PC-3 (cell line): ENCODE data around the gene PTPN12. TPM values are rescaled to one million over a fixed set of nuclear protein-coding genes. Genes with fewer than 3 reads are reported as not detected.

Experiments
- ATAC-seq: fragments of 200-7000 bp; cut with Tn5 transposase; 2 replicates; pipeline ENCODE4 v1.9.1; 2020; ENCODE audit warnings: mild to moderate bottlenecking, moderate library complexity
- BruUV-seq: library from RNA; stranded (reverse); fragments of 400-500 nt; replicated peaks from 2 replicates; lab custom pipeline; 2021; lab: Mats Ljungman, UMichigan
- CTCF ChIA-PET: fragments of 300-600 bp; sonication (Branson Sonifier 250); formaldehyde crosslinking; loops from one replicate; lab custom pipeline; 2022; ENCODE audit warnings: antibody characterized with exemption; lab: Charles Lee
- POLR2A ChIA-PET: fragments of 300-600 bp; sonication (Branson Sonifier 250); formaldehyde crosslinking; loops from one replicate; lab custom pipeline; 2022; ENCODE audit warnings: antibody characterized with exemption; ENCODE audit not compliant: unreplicated experiment; lab: Charles Lee
- DNase-seq: peaks from one replicate; pipeline ENCODE4 v3.0.0-alpha.2; 2015
- H2AFZ ChIP-seq: fragments of 300-600 bp; sonication (generic); 2 replicates; pipeline ENCODE4 v1.6.0; 2016; ENCODE audit warnings: antibody characterized with exemption, low read length
- H3F3A ChIP-seq: fragments of 300-600 bp; sonication (generic); one replicate; pipeline ENCODE4 v1.6.0; 2017; ENCODE audit warnings: antibody characterized with exemption, low read length, control low read depth, mild to moderate bottlenecking; ENCODE audit not compliant: unreplicated experiment
- H3K27ac ChIP-seq: fragments of 300-600 bp; sonication (generic); 2 replicates; pipeline ENCODE4 v1.5.1; 2016; ENCODE audit warnings: mild to moderate bottlenecking, low read length
- H3K27me3 ChIP-seq: fragments of 300-600 bp; sonication (generic); 2 replicates; pipeline ENCODE4 v1.6.1; 2016; ENCODE audit warnings: low read length, mixed read lengths
- H3K36me3 ChIP-seq: fragments of 300-600 bp; sonication (generic); 2 replicates; pipeline ENCODE4 v1.6.1; 2016; ENCODE audit warnings: low read depth, mixed run types, low read length, mixed read lengths
- H3K4me1 ChIP-seq: fragments of 300-600 bp; sonication (generic); 2 replicates; pipeline ENCODE4 v1.5.1; 2016; ENCODE audit warnings: low read length; ENCODE audit not compliant: insufficient read depth
- H3K4me2 ChIP-seq: fragments of 300-600 bp; sonication (generic); 2 replicates; pipeline ENCODE4 v1.6.0; 2016; ENCODE audit warnings: low read length
- H3K4me3 ChIP-seq: fragments of 300-600 bp; sonication (generic); 2 replicates; pipeline ENCODE4 v1.5.1; 2016; ENCODE audit warnings: mild to moderate bottlenecking, low read length, mixed read lengths
- H3K79me2 ChIP-seq: fragments of 300-600 bp; sonication (generic); 2 replicates; pipeline ENCODE4 v1.6.1; 2017; ENCODE audit warnings: low read length, mixed read lengths
- H3K9ac ChIP-seq: fragments of 300-600 bp; sonication (generic); 2 replicates; pipeline ENCODE4 v1.6.0; 2016; ENCODE audit warnings: mild to moderate bottlenecking, low read length
- H3K9me2 ChIP-seq: fragments of 300-600 bp; sonication (generic); replicated peaks from 2 replicates; pipeline ENCODE4 v1.6.1; 2016; ENCODE audit warnings: mixed run types, low read length, mixed read lengths
- H3K9me3 ChIP-seq: fragments of 300-600 bp; sonication (generic); 2 replicates; pipeline ENCODE4 v1.6.1; 2016; ENCODE audit warnings: low read length, mixed read lengths
- H4K20me1 ChIP-seq: fragments of 300-600 bp; sonication (generic); 2 replicates; pipeline ENCODE4 v1.6.1; 2016; ENCODE audit warnings: low read length, mixed read lengths
- CTCF ChIP-seq: fragments of 300-600 bp; sonication (generic); conservative IDR thresholded peaks from 2 replicates; pipeline ENCODE4 v1.5.1; 2017; ENCODE audit warnings: antibody characterized with exemption, low read depth, mild to moderate bottlenecking, low read length
- EZH2 ChIP-seq: fragments of 300-600 bp; sonication (generic); IDR thresholded peaks from one replicate; pipeline ENCODE4 v1.6.1; 2017; ENCODE audit warnings: antibody characterized with exemption, mild to moderate bottlenecking, low read length; ENCODE audit not compliant: unreplicated experiment
- EZH2phosphoT487 ChIP-seq: fragments of 300-600 bp; sonication (generic); IDR thresholded peaks from 2 replicates; pipeline ENCODE4 v1.6.1; 2018; ENCODE audit warnings: mild to moderate bottlenecking, antibody characterized with exemption, low read length, borderline replicate concordance
- intact Hi-C: fragments of 100-400 bp; cut with micrococcal nuclease; formaldehyde crosslinking; loops from 2 replicates; pipeline ENCODE4 v1.9.0; 2023
- total RNA-seq: library from RNA; depleted of rRNA; stranded (reverse); fragments of >200 nt; gene quantifications from 2 replicates; pipeline ENCODE4 v1.2.3, GENCODE V29; 2014

The PTPN12 gene
- total RNA-seq, 1 experiment from 2014 or later: 26.2 TPM

- CTCF ChIA-PET: interaction anchor here (0.8 kb wide), 1 partner anchor 16 kb away, joined by 4 read pairs; no protein-coding TSS in a partner anchor
- no peak for TF ChIP-seq CTCF
- no peak for TF ChIP-seq EZH2
- no peak for TF ChIP-seq EZH2phosphoT487
Measured at GRCh38 chr7:77667459-77668086, 130.5 kb downstream of the PTPN12 start.

DNA sequence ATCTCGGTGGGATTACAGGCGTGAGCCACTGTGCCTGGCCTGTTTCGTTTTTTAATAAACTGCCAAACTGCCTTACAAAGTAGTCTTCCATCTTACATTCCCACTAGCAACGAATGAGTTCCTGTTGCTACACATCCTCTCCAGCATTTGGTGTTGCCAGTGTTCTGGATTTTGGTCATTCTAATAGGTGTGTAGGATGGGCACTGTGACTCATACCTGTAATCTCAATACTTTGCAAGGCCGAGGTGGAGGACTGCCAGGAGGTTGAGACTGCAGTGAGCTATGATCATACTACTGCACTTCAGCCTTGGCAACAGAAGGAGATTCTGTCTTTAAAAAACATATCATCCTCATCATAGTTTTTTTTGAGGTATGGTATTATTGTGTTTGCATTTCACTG is 137.8 kb downstream of the PTPN12 start:
- peak; percentile 96 for ATAC-seq
- Histone ChIP-seq H3K9ac (no peak overlapping the region), H3K79me2 (no peaks in the 10 kb centered on the region), H3K36me3 (no peaks in the 10 kb centered on the region), H4K20me1 (no peaks in the 10 kb centered on the region), H3K4me2 (no peak overlapping the region), H3K4me1 (peaks cover 27% of the 10 kb centered on the region), H3K27ac (peak overlapping the region; percentile 32; the same call in 1 of the 2 replicates), H3K4me3 (no peak overlapping the region), H3K27me3 (no peaks in the 10 kb centered on the region), H2AFZ (no peak overlapping the region), H3F3A (no peaks in the 10 kb centered on the region), H3K9me2 (no peaks in the 10 kb centered on the region), H3K9me3 (no peaks in the 10 kb centered on the region)
- DNase-seq: peak; percentile 94
- CTCF ChIA-PET: interaction anchor here (0.7 to 1.0 kb wide), 2 partner anchors 23 to 358 kb away, joined by 3 to 4 read pairs; no protein-coding TSS in a partner anchor
- no TSS peak for BruUV-seq
- POLR2A ChIA-PET: interaction anchor here (0.6 kb wide), 2 partner anchors 21 to 136 kb away, joined by 3 to 5 read pairs; no protein-coding TSS in a partner anchor
- intact Hi-C loops: loop anchor here (2.0 kb wide), 1 partner anchor 22 kb away; the partner anchor contains the start of gene RSBN1L
- TF ChIP-seq CTCF (no peak), EZH2phosphoT487 (no peak), EZH2 (no peak)

More at GRCh38 chr7:77667459-77668086, 130.5 kb downstream of the PTPN12 start:
- Histone ChIP-seq H3K4me3 (no peak overlapping the region), H3K4me2 (no peak overlapping the region), H3K79me2 (no peaks in the 10 kb centered on the region), H3K9me3 (no peaks in the 10 kb centered on the region), H3K9ac (no peak overlapping the region), H3K36me3 (no peaks in the 10 kb centered on the region), H3K27ac (no peak overlapping the region), H3K27me3 (no peaks in the 10 kb centered on the region), H4K20me1 (no peaks in the 10 kb centered on the region), H3K9me2 (no peaks in the 10 kb centered on the region), H2AFZ (no peak overlapping the region), H3F3A (no peaks in the 10 kb centered on the region), H3K4me1 (peaks cover 7% of the 10 kb centered on the region; the same call in 1 of the 2 replicates)
- ATAC-seq: peak; percentile 84
- intact Hi-C loops: no loop called here
- POLR2A ChIA-PET: no interaction called here
- no TSS peak for BruUV-seq
- DNase-seq: peak; percentile 14

- Histone ChIP-seq H3K9me2 (no peaks in the 10 kb centered on the region), H3F3A (no peaks in the 10 kb centered on the region), H3K27me3 (no peaks in the 10 kb centered on the region), H3K4me3 (peak overlapping the region; percentile 42; the same call in 1 of the 2 replicates), H3K4me2 (peak overlapping the region; percentile 67), H3K79me2 (no peaks in the 10 kb centered on the region), H3K9ac (no peak overlapping the region), H3K4me1 (peaks cover 31% of the 10 kb centered on the region), H3K9me3 (no peaks in the 10 kb centered on the region), H3K27ac (peak overlapping the region; percentile 81), H3K36me3 (no peaks in the 10 kb centered on the region; the same call in 1 of the 2 replicates), H4K20me1 (no peaks in the 10 kb centered on the region), H2AFZ (no peak overlapping the region)
- CTCF ChIA-PET: no interaction called here
- DNase-seq (peak; percentile 81), ATAC-seq (peak; percentile 54)
- no TSS peak for BruUV-seq
- TF ChIP-seq CTCF (no peak), EZH2 (no peak), EZH2phosphoT487 (no peak)
- intact Hi-C loops: no loop called here
- POLR2A ChIA-PET: no interaction called here
Measured at GRCh38 chr7:77679608-77680007, 142.5 kb downstream of the PTPN12 start.
